Calu3 (cell line): ENCODE measurements around the gene MAGEF1. TPM values are rescaled to one million over a fixed set of nuclear protein-coding genes. Genes with fewer than 3 reads are reported as not detected.

ENCODE experiments used
- Bru-seq: library from RNA; stranded (reverse); fragments of 400-500 nt; gene quantifications from one replicate; lab custom pipeline; 2021; lab: Mats Ljungman, UMichigan
- BruChase-seq, 2 experiments: library from RNA; stranded (reverse); fragments of 400-500 nt; gene quantifications; one replicate each; lab custom pipeline; 2021; lab: Mats Ljungman, UMichigan
- BruUV-seq: library from RNA; stranded (reverse); fragments of 400-500 nt; replicated peaks from 2 replicates; lab custom pipeline; 2021; lab: Mats Ljungman, UMichigan
- CTCF ChIA-PET: fragments of 300-600 bp; sonication (Branson Sonifier 250); formaldehyde crosslinking; loops from one replicate; lab custom pipeline; 2022; ENCODE audit warnings: antibody characterized with exemption; lab: Charles Lee
- DNase-seq: peaks from one replicate; pipeline ENCODE4 v3.0.0; 2022
- H3K27ac Mint-ChIP-seq: one replicate; pipeline ENCODE4 v1.8.0; 2022; ENCODE audit warnings: mixed read lengths; ENCODE audit not compliant: unreplicated experiment
- H3K27me3 Mint-ChIP-seq: one replicate; pipeline ENCODE4 v1.8.0; 2022; ENCODE audit warnings: mixed read lengths; ENCODE audit not compliant: unreplicated experiment
- H3K36me3 Mint-ChIP-seq: one replicate; pipeline ENCODE4 v1.8.0; 2022; ENCODE audit warnings: mild to moderate bottlenecking, moderate library complexity, mixed read lengths; ENCODE audit not compliant: insufficient read depth, unreplicated experiment
- H3K4me1 Mint-ChIP-seq: one replicate; pipeline ENCODE4 v1.8.0; 2022; ENCODE audit warnings: mild to moderate bottlenecking, low read depth, mixed read lengths; ENCODE audit not compliant: unreplicated experiment
- H3K4me3 Mint-ChIP-seq: one replicate; pipeline ENCODE4 v1.8.0; 2022; ENCODE audit warnings: mild to moderate bottlenecking, low read depth, moderate library complexity, mixed read lengths; ENCODE audit not compliant: unreplicated experiment
- H3K9me3 Mint-ChIP-seq: one replicate; pipeline ENCODE4 v1.8.0; 2022; ENCODE audit warnings: low read depth, mixed read lengths; ENCODE audit not compliant: unreplicated experiment
- intact Hi-C: fragments of 100-400 bp; cut with micrococcal nuclease; formaldehyde crosslinking; loops from one replicate; pipeline ENCODE4 v1.10.0; 2022; ENCODE audit not compliant: unreplicated experiment
- long read RNA-seq: library from polyadenylated mRNA; stranded (forward); transcript quantifications from one replicate; pipeline ENCODE4 v2.0.0, GENCODE V29; 2022
- total RNA-seq: library from RNA; stranded (reverse); gene quantifications from 2 replicates; pipeline ENCODE4 v1.2.3, GENCODE V29; 2022
- TF ChIP-seq, protein P1 (sequence below): fragments of 200-600 bp; IDR thresholded peaks from one replicate; pipeline ENCODE4 v1.8.0; 2022; ENCODE audit warnings: antibody characterized with exemption; ENCODE audit not compliant: unreplicated experiment

The MAGEF1 gene, protein sequence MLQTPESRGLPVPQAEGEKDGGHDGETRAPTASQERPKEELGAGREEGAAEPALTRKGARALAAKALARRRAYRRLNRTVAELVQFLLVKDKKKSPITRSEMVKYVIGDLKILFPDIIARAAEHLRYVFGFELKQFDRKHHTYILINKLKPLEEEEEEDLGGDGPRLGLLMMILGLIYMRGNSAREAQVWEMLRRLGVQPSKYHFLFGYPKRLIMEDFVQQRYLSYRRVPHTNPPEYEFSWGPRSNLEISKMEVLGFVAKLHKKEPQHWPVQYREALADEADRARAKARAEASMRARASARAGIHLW
- total RNA-seq (57.9 and 63.9 TPM in 2 replicates), Bru-seq, nascent RNA (percentile 91 among the genes with signal in this experiment), BruChase-seq, experiment 1, labeled RNA remaining after a 6-hour chase (percentile 98 among the genes with signal in this experiment), BruChase-seq, experiment 2, labeled RNA remaining after a 2-hour chase (percentile 99 among the genes with signal in this experiment)
- long read RNA-seq, transcript MAGEF1-201 (1 exons, 1,636 nt): major isoform, 130 of 130 reads
- long read RNA-seq, partial matches to known transcripts: 0 of 130 reads
- long read RNA-seq, other reads (novel, unspliced or antisense): 0 of 130 reads

DNA sequence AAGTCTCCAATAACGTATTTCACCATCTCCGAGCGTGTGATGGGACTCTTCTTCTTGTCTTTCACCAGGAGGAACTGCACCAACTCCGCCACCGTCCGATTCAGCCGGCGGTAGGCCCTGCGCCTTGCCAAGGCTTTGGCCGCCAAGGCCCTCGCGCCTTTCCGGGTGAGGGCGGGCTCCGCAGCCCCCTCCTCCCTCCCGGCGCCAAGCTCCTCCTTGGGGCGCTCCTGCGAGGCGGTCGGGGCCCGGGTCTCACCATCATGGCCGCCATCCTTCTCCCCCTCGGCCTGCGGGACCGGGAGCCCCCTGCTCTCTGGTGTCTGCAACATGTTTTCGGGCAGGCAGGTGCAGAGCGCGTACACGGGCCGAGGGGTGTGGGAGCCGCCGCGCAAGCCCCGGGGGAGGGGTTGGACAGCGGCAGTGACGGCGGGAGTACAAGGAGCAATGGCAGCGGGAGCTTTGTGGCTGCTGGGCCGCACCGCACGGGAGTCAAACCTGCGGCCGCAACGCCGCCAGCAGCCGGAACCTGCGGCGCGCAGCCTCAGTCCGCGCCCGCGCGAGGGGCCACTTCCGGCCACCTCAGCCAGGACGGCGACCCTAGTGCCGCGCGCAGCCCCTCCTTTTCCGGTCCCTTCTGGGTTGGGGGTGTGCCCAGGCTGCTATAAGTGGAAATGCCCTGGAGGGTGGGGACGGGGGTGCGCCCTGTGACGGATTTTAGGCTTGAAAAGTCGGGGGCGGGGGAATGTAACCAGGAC is at the start of gene MAGEF1:
MAGEF1 (minus strand) TSS at position 572 of the 755 bp plus-strand sequence; CDS start at position 329, 243 bp downstream.
- peak; percentile 94 for DNase-seq
- H3K27ac Mint-ChIP-seq: peak within 1 kb of the TSS; percentile 75
- TF ChIP-seq, protein P1, sequence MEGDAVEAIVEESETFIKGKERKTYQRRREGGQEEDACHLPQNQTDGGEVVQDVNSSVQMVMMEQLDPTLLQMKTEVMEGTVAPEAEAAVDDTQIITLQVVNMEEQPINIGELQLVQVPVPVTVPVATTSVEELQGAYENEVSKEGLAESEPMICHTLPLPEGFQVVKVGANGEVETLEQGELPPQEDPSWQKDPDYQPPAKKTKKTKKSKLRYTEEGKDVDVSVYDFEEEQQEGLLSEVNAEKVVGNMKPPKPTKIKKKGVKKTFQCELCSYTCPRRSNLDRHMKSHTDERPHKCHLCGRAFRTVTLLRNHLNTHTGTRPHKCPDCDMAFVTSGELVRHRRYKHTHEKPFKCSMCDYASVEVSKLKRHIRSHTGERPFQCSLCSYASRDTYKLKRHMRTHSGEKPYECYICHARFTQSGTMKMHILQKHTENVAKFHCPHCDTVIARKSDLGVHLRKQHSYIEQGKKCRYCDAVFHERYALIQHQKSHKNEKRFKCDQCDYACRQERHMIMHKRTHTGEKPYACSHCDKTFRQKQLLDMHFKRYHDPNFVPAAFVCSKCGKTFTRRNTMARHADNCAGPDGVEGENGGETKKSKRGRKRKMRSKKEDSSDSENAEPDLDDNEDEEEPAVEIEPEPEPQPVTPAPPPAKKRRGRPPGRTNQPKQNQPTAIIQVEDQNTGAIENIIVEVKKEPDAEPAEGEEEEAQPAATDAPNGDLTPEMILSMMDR: no peak
- H3K4me3 Mint-ChIP-seq: peak within 1 kb of the TSS; percentile 82
- CTCF ChIA-PET: interaction anchor here (0.7 to 1.5 kb wide), 3 partner anchors 89 to 150 kb away, joined by 3 to 9 read pairs (median 4); partner anchors contain the start of gene EPHB3
- peaks cover 2% of the 10 kb centered on the region for H3K9me3 Mint-ChIP-seq
- H3K27me3 Mint-ChIP-seq: no peaks in the 10 kb centered on the region
- peaks cover 32% of the 10 kb centered on the region for H3K4me1 Mint-ChIP-seq
- no TSS peak for BruUV-seq
- peaks cover 33% of the 10 kb centered on the region for H3K36me3 Mint-ChIP-seq
- intact Hi-C loops: no loop called here

DNA sequence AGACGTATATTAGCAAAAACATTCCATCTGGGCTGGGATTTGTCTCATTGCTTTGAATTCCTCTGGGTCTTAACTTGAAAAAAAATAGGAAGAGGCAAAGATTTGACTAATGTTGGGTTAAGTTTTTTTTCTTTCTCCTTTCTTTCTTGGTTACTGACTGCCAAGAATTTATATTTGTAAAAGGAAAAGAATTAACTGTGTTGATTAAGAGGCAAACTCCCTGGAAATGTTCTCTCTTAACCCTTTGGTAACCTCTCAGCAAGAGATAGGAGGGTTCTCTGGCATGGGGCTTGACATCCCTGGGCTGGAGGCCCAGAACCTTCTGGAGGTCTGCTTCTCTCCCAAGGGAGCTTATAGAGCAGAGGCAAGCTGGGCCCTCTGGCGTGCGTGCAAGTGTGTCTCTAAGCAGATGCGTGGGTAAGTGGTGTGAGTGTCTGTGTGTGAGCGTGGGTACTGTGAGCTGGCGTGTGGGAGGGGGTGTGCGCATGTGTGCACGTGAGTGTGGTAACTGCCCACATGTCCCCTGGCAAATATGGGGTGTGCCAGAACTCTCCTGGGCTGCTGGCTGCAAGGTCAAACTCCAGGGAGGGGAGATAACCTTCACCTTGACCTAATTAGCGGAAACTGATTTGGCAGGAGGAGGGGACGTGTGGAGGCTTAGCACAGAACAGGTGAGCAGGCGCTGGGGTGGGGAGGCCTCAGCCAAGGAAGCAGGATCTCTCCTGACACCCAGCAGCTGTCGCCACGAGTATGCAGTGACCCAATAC is 49.4 kb upstream of the MAGEF1 start:
- peaks cover 86% of the 10 kb centered on the region for H3K27me3 Mint-ChIP-seq
- no peaks in the 10 kb centered on the region for H3K4me1 Mint-ChIP-seq
- TF ChIP-seq, protein P1: no peak
- H3K9me3 Mint-ChIP-seq: no peaks in the 10 kb centered on the region
- DNase-seq: no peak
- H3K36me3 Mint-ChIP-seq: no peaks in the 10 kb centered on the region
- BruUV-seq: no TSS peak
- CTCF ChIA-PET: interaction anchor here (1.0 kb wide), 1 partner anchor 10 kb away, joined by 3 read pairs; no protein-coding TSS in a partner anchor
- no peak overlapping the region for H3K27ac Mint-ChIP-seq
- intact Hi-C loops: no loop called here
- no peak overlapping the region for H3K4me3 Mint-ChIP-seq

DNA sequence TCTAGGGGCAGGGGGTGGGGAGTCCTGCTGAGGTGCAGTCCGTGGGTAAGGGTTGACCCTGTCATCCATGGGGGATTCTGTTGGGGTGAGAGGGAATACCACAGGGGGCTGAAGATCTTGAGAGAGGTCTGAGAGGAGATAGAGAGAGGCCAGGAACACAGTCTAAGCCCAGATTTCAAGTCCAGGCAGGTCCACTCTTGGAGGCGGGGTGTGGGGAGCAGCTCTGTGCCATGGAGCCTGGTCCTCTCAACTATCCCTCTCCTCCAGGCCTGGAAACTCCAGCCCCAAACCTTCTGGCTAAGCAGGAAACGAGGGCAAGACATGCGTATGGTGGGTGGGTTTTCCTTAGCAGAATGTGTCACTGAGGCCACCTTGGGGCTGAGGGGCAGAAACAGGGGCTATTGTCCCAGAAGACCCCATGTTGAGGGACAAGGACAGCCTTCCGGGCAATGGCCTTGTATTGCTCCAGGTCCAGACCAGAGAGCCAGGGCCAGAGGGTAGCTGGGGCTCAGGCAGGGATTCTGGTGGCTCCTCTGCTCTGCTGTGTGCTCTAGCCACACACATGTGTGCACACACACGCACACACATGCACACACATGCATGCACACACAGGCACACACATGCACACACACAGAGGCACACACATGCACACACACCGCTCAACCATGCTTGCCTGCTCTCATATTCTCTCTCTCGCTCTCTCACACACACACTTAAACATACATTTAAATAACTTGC is 48.6 kb upstream of the MAGEF1 start:
- Mint-ChIP-seq H3K9me3 (no peaks in the 10 kb centered on the region), H3K36me3 (no peaks in the 10 kb centered on the region), H3K27me3 (peaks cover 82% of the 10 kb centered on the region), H3K4me1 (no peaks in the 10 kb centered on the region), H3K4me3 (no peak overlapping the region), H3K27ac (no peak overlapping the region)
- DNase-seq: no peak
- no TSS peak for BruUV-seq
- TF ChIP-seq, protein P1: no peak
- intact Hi-C loops: no loop called here
- CTCF ChIA-PET: no interaction called here
